SH-SY5Y (cell line): Measurements from ENCODE around the gene TTK.

Experiments used
- GATA2 ChIP-seq: IDR thresholded peaks from 2 replicates; pipeline ENCODE4 v1.6.1; 2011; ENCODE audit warnings: mild to moderate bottlenecking, low read depth, low read length
- GATA3 ChIP-seq: IDR thresholded peaks from 2 replicates; pipeline ENCODE4 v1.6.1; 2011; ENCODE audit warnings: low read depth, mild to moderate bottlenecking, low read length, moderate library complexity

DNA sequence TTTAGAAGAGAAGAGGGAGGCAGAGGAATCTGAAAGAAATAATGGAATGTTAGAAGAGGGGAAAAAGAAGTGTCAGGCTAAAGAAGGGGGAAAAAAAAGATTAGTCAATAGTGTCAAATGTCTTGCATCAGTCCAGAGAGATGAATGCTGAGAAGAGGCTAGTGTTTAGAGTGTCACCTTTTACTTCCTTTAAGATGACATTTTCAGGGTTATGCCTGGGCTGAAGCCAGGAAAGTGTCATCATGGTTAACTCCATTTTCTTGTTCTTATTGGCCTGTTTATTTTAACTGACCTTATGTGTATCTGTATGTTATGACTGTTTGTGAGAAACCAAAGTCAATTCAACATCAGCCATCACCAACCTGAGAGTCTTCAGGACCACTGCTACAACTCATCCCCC, 87.1 kb downstream of the TTK start:
- TF ChIP-seq GATA2 (no peak), GATA3 (no peak)
